ENCODE results near the gene ASB2.

DNA sequence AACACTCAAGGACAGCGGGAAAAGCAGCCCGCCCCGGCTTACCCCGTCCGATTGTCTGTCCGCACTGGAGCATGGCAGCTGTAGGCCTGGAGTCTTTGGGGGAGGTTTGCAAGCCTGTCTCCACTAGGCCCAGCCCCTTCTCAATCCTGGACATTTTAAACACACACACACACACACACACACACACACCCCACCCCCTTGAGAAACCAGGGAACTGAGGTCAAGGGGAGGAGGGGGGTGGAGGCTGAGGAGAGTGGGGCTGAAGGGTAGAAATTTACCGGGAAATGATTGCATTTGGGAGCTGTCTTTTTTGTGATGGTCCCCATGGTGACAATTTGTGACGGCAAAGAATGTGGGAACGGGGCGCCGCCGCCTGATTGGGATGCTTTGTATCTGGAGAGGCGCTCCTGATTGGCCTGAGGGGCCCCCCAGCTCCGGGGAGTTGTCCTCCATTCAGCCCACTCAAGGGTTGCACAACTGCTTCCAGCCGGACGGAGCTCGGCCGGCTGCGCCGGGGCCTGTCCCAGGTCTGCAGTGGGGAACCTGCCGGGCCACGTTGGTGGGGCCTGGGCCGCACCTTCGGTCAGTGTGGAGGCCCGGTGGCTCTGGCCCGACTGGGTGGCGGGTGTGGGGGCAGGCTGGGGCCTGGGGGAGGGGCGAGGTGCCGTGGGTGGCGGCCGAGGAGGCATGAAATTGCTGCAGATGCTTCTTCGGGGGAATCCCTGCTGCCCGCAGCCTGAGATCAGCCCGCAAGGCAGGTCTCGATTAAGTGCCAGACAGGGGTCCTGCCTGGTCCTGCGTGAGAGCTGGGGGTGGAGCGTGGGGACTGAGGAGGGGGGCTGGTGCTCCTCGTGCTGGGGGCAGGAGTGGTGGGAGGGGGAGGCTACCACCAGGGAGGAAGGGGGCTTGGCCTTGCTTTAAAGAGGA, 49.2 kb downstream of the ASB2 start, which contains the start of gene FAM181A:
- TF ChIP-seq, protein P1, sequence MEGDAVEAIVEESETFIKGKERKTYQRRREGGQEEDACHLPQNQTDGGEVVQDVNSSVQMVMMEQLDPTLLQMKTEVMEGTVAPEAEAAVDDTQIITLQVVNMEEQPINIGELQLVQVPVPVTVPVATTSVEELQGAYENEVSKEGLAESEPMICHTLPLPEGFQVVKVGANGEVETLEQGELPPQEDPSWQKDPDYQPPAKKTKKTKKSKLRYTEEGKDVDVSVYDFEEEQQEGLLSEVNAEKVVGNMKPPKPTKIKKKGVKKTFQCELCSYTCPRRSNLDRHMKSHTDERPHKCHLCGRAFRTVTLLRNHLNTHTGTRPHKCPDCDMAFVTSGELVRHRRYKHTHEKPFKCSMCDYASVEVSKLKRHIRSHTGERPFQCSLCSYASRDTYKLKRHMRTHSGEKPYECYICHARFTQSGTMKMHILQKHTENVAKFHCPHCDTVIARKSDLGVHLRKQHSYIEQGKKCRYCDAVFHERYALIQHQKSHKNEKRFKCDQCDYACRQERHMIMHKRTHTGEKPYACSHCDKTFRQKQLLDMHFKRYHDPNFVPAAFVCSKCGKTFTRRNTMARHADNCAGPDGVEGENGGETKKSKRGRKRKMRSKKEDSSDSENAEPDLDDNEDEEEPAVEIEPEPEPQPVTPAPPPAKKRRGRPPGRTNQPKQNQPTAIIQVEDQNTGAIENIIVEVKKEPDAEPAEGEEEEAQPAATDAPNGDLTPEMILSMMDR (IDR thresholded peaks at IDR 0.05; ENCODE audit: low read depth, low read length), result no peak
- no peak for TF ChIP-seq EZH2phosphoT487 (IDR thresholded peaks at IDR 0.05; ENCODE audit: low read depth)
